ENCODE measurements around the gene RABGGTA.

RABGGTA gene, protein sequence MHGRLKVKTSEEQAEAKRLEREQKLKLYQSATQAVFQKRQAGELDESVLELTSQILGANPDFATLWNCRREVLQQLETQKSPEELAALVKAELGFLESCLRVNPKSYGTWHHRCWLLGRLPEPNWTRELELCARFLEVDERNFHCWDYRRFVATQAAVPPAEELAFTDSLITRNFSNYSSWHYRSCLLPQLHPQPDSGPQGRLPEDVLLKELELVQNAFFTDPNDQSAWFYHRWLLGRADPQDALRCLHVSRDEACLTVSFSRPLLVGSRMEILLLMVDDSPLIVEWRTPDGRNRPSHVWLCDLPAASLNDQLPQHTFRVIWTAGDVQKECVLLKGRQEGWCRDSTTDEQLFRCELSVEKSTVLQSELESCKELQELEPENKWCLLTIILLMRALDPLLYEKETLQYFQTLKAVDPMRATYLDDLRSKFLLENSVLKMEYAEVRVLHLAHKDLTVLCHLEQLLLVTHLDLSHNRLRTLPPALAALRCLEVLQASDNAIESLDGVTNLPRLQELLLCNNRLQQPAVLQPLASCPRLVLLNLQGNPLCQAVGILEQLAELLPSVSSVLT

DNA sequence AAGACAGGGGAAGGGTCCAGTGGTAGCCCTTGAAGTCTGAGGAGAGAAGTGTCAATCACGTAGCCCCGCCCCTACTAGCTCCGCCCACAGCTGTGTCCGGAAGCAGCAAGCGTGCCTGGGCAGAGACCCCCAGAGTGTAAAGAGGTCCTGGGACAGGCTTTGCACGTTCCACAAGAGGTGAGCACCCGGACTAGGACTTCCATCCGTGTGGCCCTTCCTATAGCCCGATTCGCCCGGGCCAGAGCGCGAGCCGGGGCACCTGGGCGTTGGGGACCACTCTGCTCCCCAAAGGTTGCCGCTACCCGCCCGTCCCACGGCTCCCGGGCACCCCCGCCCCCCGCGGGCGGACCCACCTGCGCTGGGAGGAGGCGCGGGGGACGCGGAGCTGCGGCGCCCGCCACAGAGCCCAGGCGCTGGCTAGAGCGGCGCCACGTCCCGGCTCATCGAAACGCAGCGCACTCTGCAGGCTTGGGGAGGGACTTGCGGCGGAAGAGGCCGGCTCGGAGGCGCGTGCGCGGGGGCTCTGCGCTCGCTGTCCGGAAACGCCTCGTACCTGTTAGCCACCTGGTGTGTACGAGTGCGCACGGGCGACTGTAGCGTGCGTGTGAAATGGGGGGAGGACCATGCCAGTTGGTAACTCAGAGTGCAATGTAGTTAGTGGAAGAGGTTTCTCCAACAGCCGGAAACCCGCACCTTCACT is at the start of gene RABGGTA:
RABGGTA (minus strand) TSS at position 464 of the 700 bp plus-strand sequence. CDS start 482 bp downstream, outside the sequence.
- DNase-seq: peak; percentile 98

DNA sequence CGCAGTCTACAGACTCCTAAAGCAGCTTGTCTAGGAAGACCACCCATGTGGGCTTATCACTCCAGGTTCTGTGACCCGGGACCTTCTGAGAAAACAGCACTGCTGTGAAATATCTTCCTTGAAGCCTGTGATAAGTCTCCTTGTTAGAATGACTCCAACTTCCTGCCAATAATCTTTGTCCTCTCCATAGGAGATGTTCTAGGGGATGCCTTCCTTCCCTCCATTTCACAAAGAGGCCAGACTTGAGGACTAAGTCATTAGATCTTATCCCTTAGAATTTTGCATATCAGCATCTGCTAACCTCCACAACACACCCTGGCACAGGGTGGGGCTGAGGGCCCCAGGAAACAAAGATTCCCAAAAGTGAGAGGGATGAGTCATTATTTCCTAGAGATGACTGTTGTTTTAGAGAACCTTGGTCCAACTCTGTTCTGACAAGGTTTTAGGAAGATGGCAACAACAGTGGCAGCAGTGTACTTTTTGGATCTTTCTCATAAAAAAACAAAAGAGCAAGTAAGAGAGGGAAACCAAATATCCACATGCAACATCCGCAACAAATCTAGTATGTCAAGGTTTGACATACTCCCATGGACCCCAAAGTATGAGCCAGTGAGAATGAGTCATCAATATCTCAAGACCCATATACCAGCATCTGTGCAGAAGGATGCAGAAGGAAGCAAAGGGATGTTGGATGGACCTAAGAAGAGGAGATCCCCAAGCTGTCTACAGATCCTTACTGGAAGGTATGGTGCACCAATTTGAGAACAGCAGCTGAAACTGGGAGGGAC is 45.9 kb upstream of the RABGGTA start:
- no peak for DNase-seq

DNA sequence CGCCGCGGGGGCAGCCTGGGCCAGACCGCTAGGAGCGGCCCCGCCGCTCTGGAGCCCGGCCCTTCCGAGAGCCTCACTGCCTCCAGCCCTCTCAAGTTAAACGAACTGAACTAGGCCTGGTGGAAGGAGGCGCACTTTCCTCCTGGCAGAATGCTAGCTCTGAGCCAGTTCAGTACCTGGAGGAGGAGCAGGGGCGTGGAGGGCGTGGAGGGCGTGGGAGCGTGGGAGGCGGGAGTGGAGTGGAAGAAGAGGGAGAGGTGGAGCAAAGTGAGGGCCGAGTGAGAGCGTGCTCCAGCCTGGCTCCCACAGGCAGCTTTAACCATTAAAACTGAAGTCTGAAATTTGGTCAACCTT is 45.2 kb upstream of the RABGGTA start:
- DNase-seq: no peak

DNA sequence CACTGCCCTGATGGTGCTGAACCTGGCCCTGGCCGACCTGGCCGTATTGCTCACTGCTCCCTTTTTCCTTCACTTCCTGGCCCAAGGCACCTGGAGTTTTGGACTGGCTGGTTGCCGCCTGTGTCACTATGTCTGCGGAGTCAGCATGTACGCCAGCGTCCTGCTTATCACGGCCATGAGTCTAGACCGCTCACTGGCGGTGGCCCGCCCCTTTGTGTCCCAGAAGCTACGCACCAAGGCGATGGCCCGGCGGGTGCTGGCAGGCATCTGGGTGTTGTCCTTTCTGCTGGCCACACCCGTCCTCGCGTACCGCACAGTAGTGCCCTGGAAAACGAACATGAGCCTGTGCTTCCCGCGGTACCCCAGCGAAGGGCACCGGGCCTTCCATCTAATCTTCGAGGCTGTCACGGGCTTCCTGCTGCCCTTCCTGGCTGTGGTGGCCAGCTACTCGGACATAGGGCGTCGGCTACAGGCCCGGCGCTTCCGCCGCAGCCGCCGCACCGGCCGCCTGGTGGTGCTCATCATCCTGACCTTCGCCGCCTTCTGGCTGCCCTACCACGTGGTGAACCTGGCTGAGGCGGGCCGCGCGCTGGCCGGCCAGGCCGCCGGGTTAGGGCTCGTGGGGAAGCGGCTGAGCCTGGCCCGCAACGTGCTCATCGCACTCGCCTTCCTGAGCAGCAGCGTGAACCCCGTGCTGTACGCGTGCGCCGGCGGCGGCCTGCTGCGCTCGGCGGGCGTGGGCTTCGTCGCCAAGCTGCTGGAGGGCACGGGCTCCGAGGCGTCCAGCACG is 44.6 kb upstream of the RABGGTA start:
- peak; percentile 49 for DNase-seq

DNA sequence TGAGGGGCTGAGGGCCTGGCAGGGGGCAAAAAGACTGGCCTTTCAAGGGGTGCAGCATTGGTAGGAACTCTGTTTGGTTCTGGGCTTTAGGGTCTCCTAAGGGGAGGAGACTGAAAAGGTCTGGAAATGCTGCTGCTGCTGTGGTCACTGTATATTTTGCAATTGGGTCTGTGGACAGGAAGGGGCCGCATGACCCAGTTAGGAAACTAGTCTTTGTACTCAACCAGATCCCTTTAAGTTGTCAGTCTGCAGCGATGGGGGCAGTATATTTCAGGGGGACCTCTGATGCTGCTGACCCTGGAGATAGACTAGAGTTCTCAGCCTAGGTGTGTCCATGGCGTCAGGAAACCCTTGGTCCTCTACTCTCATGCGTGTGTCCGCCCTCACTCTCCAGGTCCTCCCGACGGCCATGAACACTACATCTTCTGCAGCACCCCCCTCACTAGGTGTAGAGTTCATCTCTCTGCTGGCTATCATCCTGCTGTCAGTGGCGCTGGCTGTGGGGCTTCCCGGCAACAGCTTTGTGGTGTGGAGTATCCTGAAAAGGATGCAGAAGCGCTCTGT is 43.9 kb upstream of the RABGGTA start:
- DNase-seq: no peak

DNA sequence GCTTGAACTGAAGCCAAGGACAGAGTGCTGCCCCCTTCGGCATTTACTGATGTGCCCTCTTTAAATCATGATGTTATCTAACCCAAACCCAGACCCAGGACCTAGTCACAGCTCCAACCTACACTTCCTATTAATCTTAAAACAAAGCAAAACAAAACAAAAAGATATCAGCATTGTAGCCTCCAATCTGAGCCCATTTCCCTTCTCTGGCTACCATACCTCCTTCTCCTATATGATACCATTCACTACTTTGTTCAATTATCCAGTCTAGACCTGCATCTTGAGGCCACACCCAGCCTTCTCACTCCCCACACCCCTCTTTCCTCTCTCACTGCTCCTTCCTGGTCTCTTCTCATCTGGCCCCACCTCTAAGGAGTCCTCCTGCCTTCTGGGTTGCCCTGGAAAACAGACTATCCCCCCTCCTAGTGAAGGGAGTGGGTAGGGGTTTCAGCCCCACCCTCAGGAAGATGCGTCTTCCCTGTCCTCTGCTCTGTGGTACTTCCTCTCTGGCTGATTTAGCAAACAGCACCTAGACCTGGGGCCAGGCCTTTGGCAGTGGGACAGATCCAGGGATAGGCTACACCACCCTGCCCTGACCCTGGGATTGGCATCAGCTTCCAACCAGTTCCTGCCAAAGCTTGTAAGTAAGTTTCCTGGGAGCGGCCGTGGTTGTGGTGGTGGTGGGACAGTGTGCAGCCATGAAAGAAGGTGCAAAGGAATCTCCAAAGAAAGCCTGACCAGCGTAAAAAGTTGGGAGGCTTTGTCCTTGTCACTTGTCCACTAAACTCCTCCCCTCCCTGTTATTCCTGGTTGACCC is 43.2 kb upstream of the RABGGTA start:
- no peak for DNase-seq

DNA sequence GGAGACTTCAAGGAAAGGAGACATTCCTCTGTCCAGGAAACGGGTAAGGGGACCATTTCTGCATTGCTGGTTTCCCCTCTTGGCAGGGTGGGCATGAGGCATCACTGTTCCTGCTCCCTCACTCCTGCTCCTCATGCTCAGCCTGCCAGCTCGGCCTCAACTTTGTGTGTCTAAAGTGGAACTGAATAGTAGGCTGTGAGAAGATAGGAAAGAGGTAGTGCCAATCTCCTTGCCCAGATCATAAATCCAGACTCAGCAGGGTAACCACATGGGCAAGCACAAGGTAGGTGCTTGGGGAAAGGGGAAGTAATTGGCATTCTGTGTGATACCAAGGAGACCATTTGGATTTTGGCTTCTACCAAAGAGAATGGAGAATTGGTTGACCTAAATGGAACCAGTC is 42.5 kb upstream of the RABGGTA start:
- DNase-seq: no peak

DNA sequence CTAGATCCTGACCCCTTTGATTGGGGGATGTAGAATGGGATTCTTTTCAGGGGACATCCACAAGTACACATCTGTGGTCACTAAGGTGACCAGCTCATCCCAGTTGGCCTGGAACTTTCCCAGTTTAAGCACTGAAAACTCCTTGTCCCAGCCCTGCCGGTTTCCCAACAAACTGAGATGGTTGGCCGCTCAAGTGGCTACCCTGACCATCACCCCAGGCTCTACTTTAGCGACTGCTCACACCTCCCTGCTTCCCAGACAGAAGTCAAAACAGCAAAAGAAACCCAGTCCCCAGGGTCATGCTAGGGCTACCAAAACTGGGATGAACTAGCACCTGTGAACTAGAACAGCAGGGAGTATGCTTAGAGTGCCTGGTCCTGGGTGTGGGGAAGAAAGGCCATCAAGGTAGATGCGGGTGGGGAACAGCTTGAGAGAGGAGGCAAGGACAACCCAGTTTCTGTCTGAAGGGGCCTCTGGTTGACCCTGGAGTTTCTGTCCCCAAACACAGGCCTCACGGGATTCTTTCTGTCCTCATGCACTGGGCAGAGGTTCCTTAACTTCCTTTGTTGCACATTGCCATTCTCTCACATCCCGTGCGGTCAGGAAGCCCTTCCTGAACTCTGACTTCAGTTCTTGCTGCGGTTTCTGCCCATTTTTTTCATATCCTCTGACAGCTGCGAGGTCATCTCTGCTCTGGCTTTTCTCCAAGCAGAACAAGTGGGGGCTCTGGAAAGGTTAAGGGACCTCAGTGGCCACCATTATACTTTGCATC is 41.5 kb upstream of the RABGGTA start:
- no peak for DNase-seq

DNA sequence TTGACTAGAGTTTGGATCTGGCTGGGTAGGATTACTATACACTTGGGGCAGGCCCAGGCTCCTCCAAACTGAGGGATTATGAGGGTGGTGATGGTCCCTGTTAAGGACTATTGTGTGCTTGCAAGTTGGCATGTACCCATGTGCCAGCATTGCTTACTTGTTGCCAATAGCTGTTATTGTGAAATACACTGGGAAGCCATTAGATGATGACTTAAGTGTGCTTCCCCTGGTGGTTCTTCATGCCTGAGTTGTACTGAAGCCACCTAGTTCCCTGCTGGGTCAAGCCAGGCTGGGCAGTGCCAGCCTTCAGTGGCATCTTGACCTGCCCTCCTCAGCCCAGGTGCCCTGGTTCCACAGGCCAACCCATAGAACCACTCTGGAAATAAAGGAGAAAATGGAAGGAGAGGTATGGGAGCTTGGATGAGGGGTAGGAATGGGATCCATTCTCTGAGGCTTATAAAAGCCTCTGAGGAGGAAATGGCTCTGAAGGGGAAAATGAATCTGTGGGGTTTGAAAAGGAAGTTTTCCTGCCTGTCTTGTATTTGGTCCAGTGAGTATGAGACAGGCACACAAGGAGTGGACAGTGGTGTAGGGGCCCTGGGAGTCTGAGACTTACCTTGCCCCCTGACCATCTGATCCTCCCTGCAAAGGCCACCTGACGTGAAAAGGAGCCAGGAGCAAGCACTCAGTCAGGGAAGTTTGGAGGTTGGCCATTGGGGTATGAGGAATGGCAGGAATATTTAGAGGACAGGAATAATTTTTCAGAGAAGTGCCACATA is 40.6 kb upstream of the RABGGTA start:
- DNase-seq: peak; percentile 34

DNA sequence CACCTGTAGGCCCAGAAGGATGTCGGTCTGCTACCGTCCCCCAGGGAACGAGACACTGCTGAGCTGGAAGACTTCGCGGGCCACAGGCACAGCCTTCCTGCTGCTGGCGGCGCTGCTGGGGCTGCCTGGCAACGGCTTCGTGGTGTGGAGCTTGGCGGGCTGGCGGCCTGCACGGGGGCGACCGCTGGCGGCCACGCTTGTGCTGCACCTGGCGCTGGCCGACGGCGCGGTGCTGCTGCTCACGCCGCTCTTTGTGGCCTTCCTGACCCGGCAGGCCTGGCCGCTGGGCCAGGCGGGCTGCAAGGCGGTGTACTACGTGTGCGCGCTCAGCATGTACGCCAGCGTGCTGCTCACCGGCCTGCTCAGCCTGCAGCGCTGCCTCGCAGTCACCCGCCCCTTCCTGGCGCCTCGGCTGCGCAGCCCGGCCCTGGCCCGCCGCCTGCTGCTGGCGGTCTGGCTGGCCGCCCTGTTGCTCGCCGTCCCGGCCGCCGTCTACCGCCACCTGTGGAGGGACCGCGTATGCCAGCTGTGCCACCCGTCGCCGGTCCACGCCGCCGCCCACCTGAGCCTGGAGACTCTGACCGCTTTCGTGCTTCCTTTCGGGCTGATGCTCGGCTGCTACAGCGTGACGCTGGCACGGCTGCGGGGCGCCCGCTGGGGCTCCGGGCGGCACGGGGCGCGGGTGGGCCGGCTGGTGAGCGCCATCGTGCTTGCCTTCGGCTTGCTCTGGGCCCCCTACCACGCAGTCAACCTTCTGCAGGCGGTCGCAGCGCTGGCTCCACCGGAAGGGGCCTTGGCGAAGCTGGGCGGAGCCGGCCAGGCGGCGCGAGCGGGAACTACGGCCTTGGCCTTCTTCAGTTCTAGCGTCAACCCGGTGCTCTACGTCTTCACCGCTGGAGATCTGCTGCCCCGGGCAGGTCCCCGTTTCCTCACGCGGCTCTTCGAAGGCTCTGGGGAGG is 39.5 kb upstream of the RABGGTA start, which contains the start of gene LTB4R:
LTB4R (plus strand) TSS at position 857 of the 959 bp plus-strand sequence. CDS start 4,150 bp downstream, outside the sequence.
- peak; percentile 95 for DNase-seq

DNA sequence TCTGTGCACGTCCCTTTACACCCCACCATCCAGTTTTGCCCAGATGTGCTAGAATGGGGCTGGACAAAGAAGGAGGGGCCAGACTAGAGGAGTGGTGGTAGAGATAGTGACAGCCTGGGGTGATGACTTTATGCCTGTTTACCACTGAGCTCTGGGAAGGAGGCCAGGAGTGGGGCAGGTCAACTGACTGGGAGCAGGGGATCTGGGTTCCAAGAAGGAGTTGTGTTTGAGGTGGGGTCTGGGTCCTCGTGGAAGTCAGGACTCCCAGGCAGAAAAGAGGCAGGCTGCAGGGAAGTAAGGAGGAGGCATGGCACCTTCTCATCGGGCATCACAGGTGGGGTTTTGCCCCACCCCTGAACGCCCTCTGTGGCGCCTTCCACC is 38.9 kb upstream of the RABGGTA start:
- peak; percentile 76 for DNase-seq

DNA sequence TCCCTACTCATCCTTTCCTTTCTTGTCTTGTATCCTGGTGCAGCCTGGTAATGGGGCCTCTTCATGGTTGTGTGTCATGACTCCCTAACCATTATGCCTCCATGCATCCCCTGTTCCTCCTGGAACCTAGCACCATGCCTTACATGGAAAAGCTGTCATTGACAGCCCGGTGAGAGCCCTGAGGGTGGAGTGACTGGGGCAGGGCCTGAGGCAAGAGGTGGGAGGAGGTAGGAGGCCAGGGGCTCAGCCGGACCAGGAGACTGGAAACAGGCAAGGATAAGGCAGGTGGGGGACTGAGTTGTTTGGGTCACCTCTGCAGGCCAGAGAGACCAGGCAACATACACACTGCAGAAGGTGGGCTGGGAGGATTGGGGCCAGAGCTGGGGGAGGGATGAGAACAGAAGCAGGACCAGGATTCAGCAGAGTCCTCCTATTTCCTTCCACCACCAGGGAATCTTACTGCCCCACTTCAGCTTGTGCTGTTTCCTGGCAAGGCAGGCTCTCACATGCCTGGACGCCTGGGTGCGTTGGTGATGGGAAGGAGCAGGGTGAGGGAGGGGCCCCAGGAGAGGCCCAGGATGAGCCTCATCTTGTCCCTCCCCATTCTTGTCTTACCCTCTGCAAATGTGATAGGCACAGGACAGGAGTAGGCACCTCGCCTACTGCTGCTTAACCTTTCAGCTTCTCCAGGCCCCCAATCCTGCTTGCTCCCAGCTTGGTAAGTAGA is 38.3 kb upstream of the RABGGTA start, which contains the start of gene LTB4R2:
LTB4R2 (plus strand) TSS at position 603 of the 727 bp plus-strand sequence. CDS start 525 bp downstream, outside the sequence.
- DNase-seq: peak; percentile 46

DNA sequence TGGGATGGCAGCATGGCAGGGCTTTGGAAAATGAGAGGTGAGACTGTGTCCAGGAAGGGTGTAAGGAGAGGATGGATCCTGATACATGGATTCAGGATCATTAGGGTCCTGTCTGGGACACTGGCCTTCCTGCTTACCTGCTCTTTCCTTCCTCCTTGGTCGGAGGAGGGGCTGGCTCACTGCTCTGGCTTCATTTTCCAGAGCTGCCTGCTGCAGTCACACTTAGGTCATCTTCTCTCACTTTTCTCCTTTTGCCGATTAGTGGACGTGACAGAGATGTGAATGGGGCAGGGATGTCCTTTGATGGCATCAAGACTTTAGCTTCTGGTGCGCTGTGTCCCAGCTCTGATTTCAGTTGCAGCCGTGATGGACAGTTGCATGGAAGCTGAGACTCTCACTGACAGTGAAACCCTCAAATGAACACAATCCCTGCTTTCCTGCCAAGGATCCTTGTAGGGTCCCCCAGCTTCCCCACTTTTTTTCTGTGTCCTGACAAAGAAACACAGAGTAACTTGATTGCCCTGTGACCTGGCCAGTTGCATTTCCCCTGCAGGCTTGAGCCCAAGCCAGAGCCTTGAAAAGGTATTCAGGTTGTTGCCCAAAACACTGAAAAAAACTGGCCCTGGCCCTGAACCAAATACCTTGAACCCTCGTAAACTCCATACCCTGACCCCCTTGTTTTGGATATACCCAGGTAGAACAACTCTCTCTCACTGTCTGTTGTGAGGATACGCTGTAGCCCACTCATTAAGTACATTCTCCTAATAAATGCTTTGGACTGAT is 37.1 kb upstream of the RABGGTA start:
- DNase-seq: no peak

DNA sequence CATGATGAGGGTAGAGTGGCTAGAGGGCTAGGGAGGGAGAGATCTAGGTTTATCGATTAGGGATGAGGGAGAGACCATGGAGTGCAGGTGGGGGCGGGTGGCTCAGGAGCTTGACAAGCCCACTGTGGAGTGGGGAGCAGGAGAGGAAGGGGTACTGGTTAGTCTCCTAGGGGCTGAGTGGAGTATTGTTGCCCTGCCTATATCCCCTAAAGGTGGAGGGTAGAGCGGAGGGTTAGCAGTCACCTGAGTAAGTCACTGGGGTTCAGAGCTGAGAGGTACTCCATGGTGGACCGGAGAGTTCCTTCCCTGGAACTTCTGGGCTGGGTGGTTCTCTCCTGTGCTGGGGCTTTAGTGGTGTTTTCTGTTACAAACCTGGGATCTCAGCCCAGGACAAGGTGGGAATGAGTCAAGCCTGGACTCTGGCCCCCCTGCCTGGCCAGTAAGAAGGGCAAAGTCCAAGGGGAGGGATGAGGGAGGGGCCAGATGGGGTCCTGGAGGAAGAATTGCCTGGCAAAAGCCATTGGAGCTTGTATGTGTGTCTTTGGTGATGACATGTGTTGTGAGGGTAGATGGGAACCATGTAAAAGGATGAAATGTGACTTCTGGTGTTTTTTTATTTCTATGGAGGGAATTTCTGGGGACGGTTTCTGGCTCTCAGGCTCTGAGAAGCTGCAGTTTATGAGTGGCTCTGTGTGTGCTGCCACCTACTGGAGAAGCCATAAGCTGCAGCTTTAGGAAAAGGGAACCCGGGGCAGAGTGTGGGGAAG is 36.4 kb upstream of the RABGGTA start, which contains the start of gene CIDEB:
CIDEB (minus strand) TSS at position 403 of the 767 bp plus-strand sequence; CDS start at position 284, 119 bp downstream.
- DNase-seq: peak; percentile 62

DNA sequence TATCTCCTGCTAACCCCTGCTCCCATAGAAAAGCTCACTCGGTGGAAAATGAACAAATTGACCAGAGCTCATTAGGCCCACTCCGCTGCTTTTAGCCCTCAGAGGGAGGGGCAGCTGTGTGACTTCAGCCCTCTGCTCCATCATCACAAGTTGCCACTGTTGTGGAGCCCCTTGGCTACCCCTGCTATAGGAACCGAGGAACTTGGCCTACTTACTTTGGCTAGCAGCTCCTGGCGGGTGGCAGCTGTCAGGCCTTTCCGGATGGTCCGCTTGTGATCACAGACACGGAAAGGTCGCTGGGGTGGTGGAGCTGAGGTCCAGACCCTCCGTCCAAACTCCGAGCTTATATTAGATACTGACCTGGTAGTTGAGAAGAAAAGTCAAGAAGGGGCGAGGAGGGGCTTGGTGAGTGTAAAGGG is 35.8 kb upstream of the RABGGTA start:
- DNase-seq: no peak
